ENCODE results near the gene KIRREL2.
"Not testable (repeated sequence)": the region's sequence is repeated elsewhere in the genome, so short reads cannot be mapped to it uniquely, and the experiment has no call there.

Gene KIRREL2

GRCh38 chr19:35899547-35900214 lies 43.0 kb downstream of the KIRREL2 start:
- peak; percentile 78 for DNase-seq

- peak; percentile 20 for DNase-seq
These were observed 44.4 kb downstream of the KIRREL2 start for GRCh38 chr19:35901055-35901644.

- DNase-seq = peak; percentile 18
These were observed 45.3 kb downstream of the KIRREL2 start, which contains the start of gene HCST for GRCh38 chr19:35901854-35902661. TSS of gene HCST (plus strand) at chr19:35902529. CDS start at chr19:35902594, 65 bp downstream.

- no peak for DNase-seq
These were observed 46.3 kb downstream of the KIRREL2 start for GRCh38 chr19:35902870-35903475.

- DNase-seq = peak; percentile 68
These were observed 47.0 kb downstream of the KIRREL2 start for GRCh38 chr19:35903550-35904179.

GRCh38 chr19:35904311-35905068 lies 47.8 kb downstream of the KIRREL2 start:
- peak; percentile 14 for DNase-seq

GRCh38 chr19:35905178-35905727 lies 48.5 kb downstream of the KIRREL2 start:
- no peak for DNase-seq

- DNase-seq = no peak
These were observed 50.6 kb downstream of the KIRREL2 start for GRCh38 chr19:35907377-35907745.

- no peak for DNase-seq
These were observed 51.3 kb downstream of the KIRREL2 start, which contains the start of gene TYROBP for GRCh38 chr19:35908010-35908441. TSS of gene TYROBP (minus strand) at chr19:35908295. CDS start at chr19:35908228, 67 bp downstream.

- DNase-seq = peak; percentile 62
These were observed 52.4 kb downstream of the KIRREL2 start for GRCh38 chr19:35908973-35909683.

- no peak for DNase-seq
These were observed 52.9 kb downstream of the KIRREL2 start for GRCh38 chr19:35909684-35910035.

GRCh38 chr19:35910355-35910754 lies 53.6 kb downstream of the KIRREL2 start:
- not testable (repeated sequence) for DNase-seq

GRCh38 chr19:35911173-35911572 lies 54.5 kb downstream of the KIRREL2 start:
- no peak for DNase-seq

GRCh38 chr19:35911790-35912189 lies 55.1 kb downstream of the KIRREL2 start:
- DNase-seq = no peak

- no peak for DNase-seq
These were observed 56.9 kb downstream of the KIRREL2 start for GRCh38 chr19:35913589-35913988.

- DNase-seq = no peak
These were observed 58.7 kb downstream of the KIRREL2 start for GRCh38 chr19:35915443-35915842.
